WTC11 (cell line): ENCODE data around the gene PGLYRP2. TPM values are rescaled to one million over a fixed set of nuclear protein-coding genes. Genes with fewer than 3 reads are reported as not detected.

Source experiments
- ATAC-seq: fragments of 200-7000 bp; cut with Tn5 transposase; 2 replicates; pipeline ENCODE4 v1.10.0; 2021; ENCODE audit warnings: mild to moderate bottlenecking, moderate library complexity
- CTCF ChIA-PET: fragments of 300-600 bp; sonication (Branson Sonifier 250); formaldehyde crosslinking; loops from one replicate; lab custom pipeline; 2021; ENCODE audit warnings: antibody characterized with exemption; lab: Charles Lee
- POLR2A ChIA-PET: fragments of 350-600 bp; sonication (Branson Sonifier 250); formaldehyde crosslinking; loops from one replicate; lab custom pipeline; 2021; ENCODE audit warnings: antibody characterized with exemption; lab: Charles Lee
- DNase-seq: peaks from one replicate; pipeline ENCODE4 v3.0.0; 2021; ENCODE audit warnings: low spot score
- H3K27ac Mint-ChIP-seq: 2 replicates; pipeline ENCODE4 v1.8.0; 2021; ENCODE audit warnings: mixed read lengths
- H3K27me3 Mint-ChIP-seq: 2 replicates; pipeline ENCODE4 v1.8.0; 2021; ENCODE audit warnings: low read depth, mild to moderate bottlenecking, moderate library complexity, mixed read lengths
- H3K36me3 Mint-ChIP-seq: 2 replicates; pipeline ENCODE4 v1.8.0; 2021; ENCODE audit warnings: mixed read lengths
- H3K4me1 Mint-ChIP-seq: 2 replicates; pipeline ENCODE4 v1.8.0; 2022; ENCODE audit warnings: mixed read lengths
- H3K4me3 Mint-ChIP-seq: 2 replicates; pipeline ENCODE4 v1.8.0; 2021; ENCODE audit warnings: mild to moderate bottlenecking, moderate library complexity, mixed read lengths
- H3K9me3 Mint-ChIP-seq: 2 replicates; pipeline ENCODE4 v1.8.0; 2021; ENCODE audit warnings: mixed read lengths
- CBFB ChIP-seq: sonication (generic); formaldehyde crosslinking; IDR thresholded peaks from 2 replicates; pipeline ENCODE4 v1.8.1; 2022; ENCODE audit warnings: mild to moderate bottlenecking, low read depth, missing genetic modification reagents
- CREB1 ChIP-seq: sonication (generic); formaldehyde crosslinking; IDR thresholded peaks from 2 replicates; pipeline ENCODE4 v1.8.0; 2023; ENCODE audit warnings: mild to moderate bottlenecking, missing genetic modification reagents
- FOXP1 ChIP-seq: sonication (generic); formaldehyde crosslinking; IDR thresholded peaks from 2 replicates; pipeline ENCODE4 v1.8.0; 2022; ENCODE audit warnings: missing genetic modification reagents, mild to moderate bottlenecking, moderate library complexity, borderline replicate concordance
- GTF2I ChIP-seq: fragments of 250-450 bp; sonication (Bioruptor Pico); conservative IDR thresholded peaks from 2 replicates; pipeline ENCODE4 v1.4.0; 2021; ENCODE audit warnings: mild to moderate bottlenecking
- NFE2L1 ChIP-seq: sonication (generic); formaldehyde crosslinking; IDR thresholded peaks from 2 replicates; pipeline ENCODE4 v1.8.1; 2023; ENCODE audit warnings: missing genetic modification reagents
- NFYB ChIP-seq: sonication (generic); formaldehyde crosslinking; conservative IDR thresholded peaks from 2 replicates; pipeline ENCODE4 v1.8.0; 2022; ENCODE audit warnings: low read depth, missing genetic modification reagents
- OVOL2 ChIP-seq: fragments of 250-450 bp; sonication (Bioruptor Pico); IDR thresholded peaks from 2 replicates; pipeline ENCODE4 v1.9.0; 2021; ENCODE audit warnings: mild to moderate bottlenecking, borderline replicate concordance
- PRRX2 ChIP-seq: fragments of 250-450 bp; sonication (Bioruptor Pico); IDR thresholded peaks from 2 replicates; pipeline ENCODE4 v1.8.0; 2021; ENCODE audit warnings: mild to moderate bottlenecking
- RELA ChIP-seq: sonication (generic); formaldehyde crosslinking; IDR thresholded peaks from 2 replicates; pipeline ENCODE4 v1.8.1; 2022; ENCODE audit warnings: missing genetic modification reagents, mild to moderate bottlenecking, borderline replicate concordance
- SP1 ChIP-seq: sonication (generic); formaldehyde crosslinking; conservative IDR thresholded peaks from 2 replicates; pipeline ENCODE4 v1.8.1; 2022; ENCODE audit warnings: missing genetic modification reagents
- TP53 ChIP-seq: sonication (generic); formaldehyde crosslinking; IDR thresholded peaks from 2 replicates; pipeline ENCODE4 v1.8.1; 2023; ENCODE audit warnings: mild to moderate bottlenecking, missing genetic modification reagents
- ZNF121 ChIP-seq: sonication (generic); formaldehyde crosslinking; IDR thresholded peaks from 2 replicates; pipeline ENCODE4 v1.8.0; 2023; ENCODE audit warnings: missing genetic modification reagents
- ZNF219 ChIP-seq: sonication (generic); formaldehyde crosslinking; IDR thresholded peaks from 2 replicates; pipeline ENCODE4 v1.8.0; 2023; ENCODE audit warnings: missing genetic modification reagents, mild to moderate bottlenecking, borderline replicate concordance
- ZNF263 ChIP-seq: sonication (generic); formaldehyde crosslinking; IDR thresholded peaks from 2 replicates; pipeline ENCODE4 v1.8.1; 2022; ENCODE audit warnings: low read depth, mild to moderate bottlenecking, moderate library complexity, missing genetic modification reagents
- ZNF425 ChIP-seq: fragments of 250-450 bp; sonication (Bioruptor Pico); conservative IDR thresholded peaks from 2 replicates; pipeline ENCODE4 v1.9.0; 2021; ENCODE audit warnings: mild to moderate bottlenecking
- ZNF671 ChIP-seq: fragments of 250-450 bp; sonication (Bioruptor Pico); IDR thresholded peaks from 2 replicates; pipeline ENCODE4 v1.8.0; 2021; ENCODE audit warnings: mild to moderate bottlenecking
- total RNA-seq: library from RNA; stranded (reverse); gene quantifications from 3 replicates; pipeline ENCODE4 v1.2.3, GENCODE V29; 2021
- TF ChIP-seq, protein P1 (sequence below): fragments of 250-450 bp; sonication (Bioruptor Pico); IDR thresholded peaks from 2 replicates; pipeline ENCODE4 v1.9.0; 2021; ENCODE audit warnings: moderate library complexity, mild to moderate bottlenecking, inconsistent platforms, borderline replicate concordance
- TF ChIP-seq, protein P2 (sequence below): sonication (generic); formaldehyde crosslinking; IDR thresholded peaks from 2 replicates; pipeline ENCODE4 v1.8.1; 2022; ENCODE audit warnings: mild to moderate bottlenecking, missing genetic modification reagents, moderate library complexity, borderline replicate concordance
- TF ChIP-seq, protein P3 (sequence below): sonication (generic); formaldehyde crosslinking; IDR thresholded peaks from 2 replicates; pipeline ENCODE4 v1.8.0; 2023; ENCODE audit warnings: missing genetic modification reagents
- TF ChIP-seq, protein P4 (sequence below): sonication (generic); formaldehyde crosslinking; IDR thresholded peaks from 2 replicates; pipeline ENCODE4 v1.8.1; 2022; ENCODE audit warnings: low read depth, missing genetic modification reagents, borderline replicate concordance

Gene PGLYRP2
- total RNA-seq, 1 experiment from 2014 or later = not detected

GRCh38 chr19:15450528-15450890, 28.8 kb downstream of the PGLYRP2 start:
- no peaks in the 10 kb centered on the region for H3K9me3 Mint-ChIP-seq
- H3K36me3 Mint-ChIP-seq = no peaks in the 10 kb centered on the region
- peaks cover 50% of the 10 kb centered on the region for H3K27me3 Mint-ChIP-seq
- TF ChIP-seq, protein P1, sequence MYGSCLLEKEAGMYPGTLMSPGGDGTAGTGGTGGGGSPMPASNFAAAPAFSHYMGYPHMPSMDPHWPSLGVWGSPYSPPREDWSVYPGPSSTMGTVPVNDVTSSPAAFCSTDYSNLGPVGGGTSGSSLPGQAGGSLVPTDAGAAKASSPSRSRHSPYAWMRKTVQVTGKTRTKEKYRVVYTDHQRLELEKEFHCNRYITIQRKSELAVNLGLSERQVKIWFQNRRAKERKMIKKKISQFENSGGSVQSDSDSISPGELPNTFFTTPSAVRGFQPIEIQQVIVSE (CRISPR knock-in tag) = no peak
- no peak for TF ChIP-seq GTF2I (CRISPR knock-in tag)
- TF ChIP-seq ZNF425 (CRISPR knock-in tag) = no peak
- no peak for TF ChIP-seq ZNF263
- TF ChIP-seq, protein P2, sequence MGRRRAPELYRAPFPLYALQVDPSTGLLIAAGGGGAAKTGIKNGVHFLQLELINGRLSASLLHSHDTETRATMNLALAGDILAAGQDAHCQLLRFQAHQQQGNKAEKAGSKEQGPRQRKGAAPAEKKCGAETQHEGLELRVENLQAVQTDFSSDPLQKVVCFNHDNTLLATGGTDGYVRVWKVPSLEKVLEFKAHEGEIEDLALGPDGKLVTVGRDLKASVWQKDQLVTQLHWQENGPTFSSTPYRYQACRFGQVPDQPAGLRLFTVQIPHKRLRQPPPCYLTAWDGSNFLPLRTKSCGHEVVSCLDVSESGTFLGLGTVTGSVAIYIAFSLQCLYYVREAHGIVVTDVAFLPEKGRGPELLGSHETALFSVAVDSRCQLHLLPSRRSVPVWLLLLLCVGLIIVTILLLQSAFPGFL (CRISPR knock-in tag) = no peak
- TF ChIP-seq CBFB (CRISPR knock-in tag) = no peak
- no peak for TF ChIP-seq RELA
- no peak for TF ChIP-seq ZNF121
- TF ChIP-seq PRRX2 (CRISPR knock-in tag) = no peak
- no peak for TF ChIP-seq OVOL2 (CRISPR knock-in tag)
- TF ChIP-seq CREB1 = no peak
- no peak for TF ChIP-seq NFE2L1 (CRISPR knock-in tag)
- no peak for TF ChIP-seq FOXP1 (CRISPR knock-in tag)
- no peak for TF ChIP-seq ZNF671
- TF ChIP-seq NFYB = no peak
- TF ChIP-seq, protein P3, sequence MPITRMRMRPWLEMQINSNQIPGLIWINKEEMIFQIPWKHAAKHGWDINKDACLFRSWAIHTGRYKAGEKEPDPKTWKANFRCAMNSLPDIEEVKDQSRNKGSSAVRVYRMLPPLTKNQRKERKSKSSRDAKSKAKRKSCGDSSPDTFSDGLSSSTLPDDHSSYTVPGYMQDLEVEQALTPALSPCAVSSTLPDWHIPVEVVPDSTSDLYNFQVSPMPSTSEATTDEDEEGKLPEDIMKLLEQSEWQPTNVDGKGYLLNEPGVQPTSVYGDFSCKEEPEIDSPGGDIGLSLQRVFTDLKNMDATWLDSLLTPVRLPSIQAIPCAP = no peak
- TF ChIP-seq TP53 (CRISPR knock-in tag) = no peak
- TF ChIP-seq SP1 = no peak
- no peak for TF ChIP-seq ZNF219 (CRISPR knock-in tag)
- TF ChIP-seq, protein P4, sequence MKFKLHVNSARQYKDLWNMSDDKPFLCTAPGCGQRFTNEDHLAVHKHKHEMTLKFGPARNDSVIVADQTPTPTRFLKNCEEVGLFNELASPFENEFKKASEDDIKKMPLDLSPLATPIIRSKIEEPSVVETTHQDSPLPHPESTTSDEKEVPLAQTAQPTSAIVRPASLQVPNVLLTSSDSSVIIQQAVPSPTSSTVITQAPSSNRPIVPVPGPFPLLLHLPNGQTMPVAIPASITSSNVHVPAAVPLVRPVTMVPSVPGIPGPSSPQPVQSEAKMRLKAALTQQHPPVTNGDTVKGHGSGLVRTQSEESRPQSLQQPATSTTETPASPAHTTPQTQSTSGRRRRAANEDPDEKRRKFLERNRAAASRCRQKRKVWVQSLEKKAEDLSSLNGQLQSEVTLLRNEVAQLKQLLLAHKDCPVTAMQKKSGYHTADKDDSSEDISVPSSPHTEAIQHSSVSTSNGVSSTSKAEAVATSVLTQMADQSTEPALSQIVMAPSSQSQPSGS (CRISPR knock-in tag) = no peak
- H3K27ac Mint-ChIP-seq = no peak overlapping the region
- peaks cover 16% of the 10 kb centered on the region for H3K4me1 Mint-ChIP-seq
- ATAC-seq (no peak), DNase-seq (no peak)
- peak overlapping the region; percentile 66 for H3K4me3 Mint-ChIP-seq
- ChIA-PET POLR2A (interaction anchor here (0.8 kb wide), 1 partner anchor 31 kb away, joined by 4 read pairs; the partner anchor contains the start of gene AKAP8L), CTCF (interaction anchor here (3.4 kb wide), 1 partner anchor 31 kb away, joined by 33 read pairs; the partner anchor contains the start of gene AKAP8L)
